HepG2 (cell line): ENCODE results near the gene CELSR2. TPM values are rescaled to one million over a fixed set of nuclear protein-coding genes. Genes with fewer than 3 reads are reported as not detected.
A peak's percentile ranks its signal among the peaks of the same experiment; 100 is the strongest.

ENCODE experiments used
- ATF7 ChIP-seq, 2 experiments: fragments of 450-650 bp in 1 of 2; sonication (generic) in 1 of 2; formaldehyde crosslinking in 1 of 2; IDR thresholded peaks; 2 replicates each; pipeline versions ENCODE4 v1.4.0 to v1.6.1; 2016 to 2020; ENCODE audit warnings: antibody characterized with exemption in 1 of 2, mild to moderate bottlenecking in 1 of 2, missing genetic modification reagents in 1 of 2
- FOXK1 ChIP-seq: sonication (generic); formaldehyde crosslinking; IDR thresholded peaks from 2 replicates; pipeline ENCODE4 v1.4.0; 2020; ENCODE audit warnings: low read depth, missing genetic modification reagents, borderline replicate concordance
- HNF4A ChIP-seq: sonication (generic); formaldehyde crosslinking; IDR thresholded peaks from 2 replicates; pipeline ENCODE4 v1.4.0; 2020; ENCODE audit warnings: missing genetic modification reagents
- JUND ChIP-seq: sonication (generic); formaldehyde crosslinking; IDR thresholded peaks from 2 replicates; pipeline ENCODE4 v1.8.0; 2022; ENCODE audit warnings: mild to moderate bottlenecking, missing genetic modification reagents
- KMT2B ChIP-seq: IDR thresholded peaks from 2 replicates; pipeline ENCODE4 v1.6.1; 2016; ENCODE audit warnings: missing genetic modification reagents, missing compliant biosample characterization
- MAFK ChIP-seq, 2 experiments: IDR thresholded peaks in 1 of 2; conservative IDR thresholded peaks in 1 of 2; 2 replicates each; pipeline ENCODE4 v1.6.1; 2011; ENCODE audit warnings: improper control_type of control experiment in 2 of 2, low read length in 2 of 2
- MED1 ChIP-seq: sonication (generic); formaldehyde crosslinking; IDR thresholded peaks from 2 replicates; pipeline ENCODE4 v1.4.0; 2020; ENCODE audit warnings: missing genetic modification reagents
- RFX3 ChIP-seq: IDR thresholded peaks from 2 replicates; pipeline ENCODE4 v1.6.1; 2016; ENCODE audit warnings: missing biosample characterization, missing genetic modification reagents
- RNF2 ChIP-seq: fragments of 450-650 bp; conservative IDR thresholded peaks from 2 replicates; pipeline ENCODE4 v1.6.1; 2016; ENCODE audit warnings: low read depth
- TARDBP ChIP-seq: sonication (generic); formaldehyde crosslinking; IDR thresholded peaks from 2 replicates; pipeline ENCODE4 v1.8.0; 2022; ENCODE audit warnings: mild to moderate bottlenecking, missing genetic modification reagents
- TEAD3 ChIP-seq: optimal IDR thresholded peaks from 2 replicates; pipeline ENCODE3; 2016; ENCODE audit warnings: borderline replicate concordance
- ZNF264 ChIP-seq: sonication (generic); formaldehyde crosslinking; IDR thresholded peaks from 2 replicates; pipeline ENCODE4 v1.4.0; 2020; ENCODE audit warnings: missing genetic modification reagents
- ZNF317 ChIP-seq: sonication (generic); formaldehyde crosslinking; IDR thresholded peaks from 2 replicates; pipeline ENCODE4 v1.5.0; 2020; ENCODE audit warnings: mild to moderate bottlenecking, missing genetic modification reagents
- ZNF414 ChIP-seq: sonication (generic); formaldehyde crosslinking; IDR thresholded peaks from 2 replicates; pipeline ENCODE4 v1.5.0; 2020; ENCODE audit warnings: missing genetic modification reagents
- ZNF543 ChIP-seq: sonication (generic); formaldehyde crosslinking; IDR thresholded peaks from 2 replicates; pipeline ENCODE4 v1.4.0; 2020; ENCODE audit warnings: mild to moderate bottlenecking, missing genetic modification reagents
- ZNF562 ChIP-seq: sonication (generic); formaldehyde crosslinking; IDR thresholded peaks from 2 replicates; pipeline ENCODE4 v1.8.0; 2022; ENCODE audit warnings: missing genetic modification reagents, borderline replicate concordance
- ZNF616 ChIP-seq: sonication (generic); formaldehyde crosslinking; IDR thresholded peaks from 2 replicates; pipeline ENCODE4 v1.5.0; 2020; ENCODE audit warnings: low read depth, mild to moderate bottlenecking, missing genetic modification reagents
- ZNF720 ChIP-seq: sonication (generic); formaldehyde crosslinking; IDR thresholded peaks from 2 replicates; pipeline ENCODE4 v1.4.0; 2020; ENCODE audit warnings: missing genetic modification reagents
- ZNF788 ChIP-seq: sonication (generic); formaldehyde crosslinking; IDR thresholded peaks from 2 replicates; pipeline ENCODE4 v1.5.0; 2020; ENCODE audit warnings: mild to moderate bottlenecking, missing genetic modification reagents, borderline replicate concordance
- ZNF891 ChIP-seq: sonication (generic); formaldehyde crosslinking; IDR thresholded peaks from 2 replicates; pipeline ENCODE4 v1.5.0; 2020; ENCODE audit warnings: mild to moderate bottlenecking, missing genetic modification reagents
- polyA plus RNA-seq, 8 experiments: library from polyadenylated mRNA; depleted of rRNA in 3 of 8; stranded (reverse) in 7 of 8; unstranded in 1 of 8; fragments of >200 nt; fragmentation: Illumina TruSeq in 4 of 8; extraction: Trizol in 4 of 8; gene quantifications; 2 replicates each; pipeline versions ENCODE4 v1.2.1 to v1.2.3, GENCODE V29; 2011 to 2016; ENCODE audit warnings: low read depth in 4 of 8, missing spikeins in 1 of 8, mixed read lengths in 1 of 8; ENCODE audit not compliant: insufficient read depth in 1 of 8
- total RNA-seq, 5 experiments: library from RNA; depleted of rRNA; stranded (reverse); fragments of >200 nt; fragmentation: Illumina TruSeq; extraction: Trizol; gene quantifications; 2 replicates each; pipeline ENCODE4 v1.2.3, GENCODE V29; 2016; ENCODE audit warnings: low read depth in 1 of 5
- TF ChIP-seq, protein P1 (sequence below): sonication (generic); formaldehyde crosslinking; IDR thresholded peaks from 2 replicates; pipeline ENCODE4 v1.8.0; 2022; ENCODE audit warnings: mild to moderate bottlenecking, missing genetic modification reagents; ENCODE audit not compliant: insufficient replicate concordance
- TF ChIP-seq, protein P2 (sequence below): sonication (generic); formaldehyde crosslinking; IDR thresholded peaks from 2 replicates; pipeline ENCODE4 v1.4.0; 2020; ENCODE audit warnings: missing genetic modification reagents

CELSR2 gene
- total and polyA plus RNA-seq, 2 of the 13 experiments (the other 11 are each of a cell fraction or from before 2014, with no cell fraction given): 4.0 to 6.6 TPM

- TF ChIP-seq ZNF616 (CRISPR knock-in tag) (no peak; the same call in 1 of the 2 replicates), RNF2 (peak; percentile 73), ATF7 (IDR thresholded peaks at IDR 0.05) (peak; percentile 93), ATF7 (CRISPR knock-in tag; IDR thresholded peaks at IDR 0.05) (peak; percentile 84), KMT2B (CRISPR knock-in tag) (peak; percentile 50; the same call in 1 of the 2 replicates), RFX3 (CRISPR knock-in tag) (peak; percentile 39; the same call in 1 of the 2 replicates), MED1 (CRISPR knock-in tag) (peak; percentile 89), JUND (CRISPR knock-in tag) (peak; percentile 64; the same call in 1 of the 2 replicates), ZNF317 (CRISPR knock-in tag) (0 out of 2 replicates have a peak, but pooled peaks have one; percentile 45), ZNF788 (CRISPR knock-in tag) (peak; percentile 49; the same call in 1 of the 2 replicates), TARDBP (CRISPR knock-in tag) (peak; percentile 35; the same call in 1 of the 2 replicates), HNF4A (no peak; the same call in 1 of the 2 replicates), FOXK1 (CRISPR knock-in tag) (peak; percentile 53; the same call in 1 of the 2 replicates), TEAD3 (CRISPR knock-in tag) (peak; percentile 71), MAFK (conservative IDR thresholded peaks at IDR 0.05 in 1 of 2, IDR thresholded peaks at IDR 0.05 in 1 of 2; ENCODE audit: low read length in 2 of 2) (peak; percentile 33 to 48; a peak in 2 of 4 replicates), ZNF562 (peak; percentile 37; the same call in 1 of the 2 replicates), ZNF414 (CRISPR knock-in tag) (no peak), ZNF891 (CRISPR knock-in tag) (peak; percentile 78; the same call in 1 of the 2 replicates), ZNF264 (peak; percentile 66; the same call in 1 of the 2 replicates), ZNF543 (CRISPR knock-in tag) (peak; percentile 74; the same call in 1 of the 2 replicates), ZNF720 (no peak)
- TF ChIP-seq, protein P1, sequence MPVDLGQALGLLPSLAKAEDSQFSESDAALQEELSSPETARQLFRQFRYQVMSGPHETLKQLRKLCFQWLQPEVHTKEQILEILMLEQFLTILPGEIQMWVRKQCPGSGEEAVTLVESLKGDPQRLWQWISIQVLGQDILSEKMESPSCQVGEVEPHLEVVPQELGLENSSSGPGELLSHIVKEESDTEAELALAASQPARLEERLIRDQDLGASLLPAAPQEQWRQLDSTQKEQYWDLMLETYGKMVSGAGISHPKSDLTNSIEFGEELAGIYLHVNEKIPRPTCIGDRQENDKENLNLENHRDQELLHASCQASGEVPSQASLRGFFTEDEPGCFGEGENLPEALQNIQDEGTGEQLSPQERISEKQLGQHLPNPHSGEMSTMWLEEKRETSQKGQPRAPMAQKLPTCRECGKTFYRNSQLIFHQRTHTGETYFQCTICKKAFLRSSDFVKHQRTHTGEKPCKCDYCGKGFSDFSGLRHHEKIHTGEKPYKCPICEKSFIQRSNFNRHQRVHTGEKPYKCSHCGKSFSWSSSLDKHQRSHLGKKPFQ (CRISPR knock-in tag): peak; percentile 40
- TF ChIP-seq, protein P2, sequence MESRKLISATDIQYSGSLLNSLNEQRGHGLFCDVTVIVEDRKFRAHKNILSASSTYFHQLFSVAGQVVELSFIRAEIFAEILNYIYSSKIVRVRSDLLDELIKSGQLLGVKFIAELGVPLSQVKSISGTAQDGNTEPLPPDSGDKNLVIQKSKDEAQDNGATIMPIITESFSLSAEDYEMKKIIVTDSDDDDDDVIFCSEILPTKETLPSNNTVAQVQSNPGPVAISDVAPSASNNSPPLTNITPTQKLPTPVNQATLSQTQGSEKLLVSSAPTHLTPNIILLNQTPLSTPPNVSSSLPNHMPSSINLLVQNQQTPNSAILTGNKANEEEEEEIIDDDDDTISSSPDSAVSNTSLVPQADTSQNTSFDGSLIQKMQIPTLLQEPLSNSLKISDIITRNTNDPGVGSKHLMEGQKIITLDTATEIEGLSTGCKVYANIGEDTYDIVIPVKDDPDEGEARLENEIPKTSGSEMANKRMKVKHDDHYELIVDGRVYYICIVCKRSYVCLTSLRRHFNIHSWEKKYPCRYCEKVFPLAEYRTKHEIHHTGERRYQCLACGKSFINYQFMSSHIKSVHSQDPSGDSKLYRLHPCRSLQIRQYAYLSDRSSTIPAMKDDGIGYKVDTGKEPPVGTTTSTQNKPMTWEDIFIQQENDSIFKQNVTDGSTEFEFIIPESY (CRISPR knock-in tag): no peak
Measured at GRCh38 chr1:109298666-109299557, 49.6 kb downstream of the CELSR2 start (continued).
